D341Med (cell line): ENCODE data around the gene POGLUT3.

Experiments
- DNase-seq: peaks from one replicate; pipeline ENCODE4 v3.0.0; 2012; ENCODE audit warnings: low spot score

Gene POGLUT3

GRCh38 chr11:108500169-108500568 is 2.0 kb upstream of the POGLUT3 start:
- DNase-seq: no peak

- DNase-seq: no peak
These were observed 728 bp upstream of the POGLUT3 start for GRCh38 chr11:108498816-108499408.

GRCh38 chr11:108497317-108498045 is 703 bp downstream of the POGLUT3 start:
- peak; percentile 81 for DNase-seq

GRCh38 chr11:108496643-108497256 is 1.4 kb downstream of the POGLUT3 start:
- DNase-seq: no peak

DNA sequence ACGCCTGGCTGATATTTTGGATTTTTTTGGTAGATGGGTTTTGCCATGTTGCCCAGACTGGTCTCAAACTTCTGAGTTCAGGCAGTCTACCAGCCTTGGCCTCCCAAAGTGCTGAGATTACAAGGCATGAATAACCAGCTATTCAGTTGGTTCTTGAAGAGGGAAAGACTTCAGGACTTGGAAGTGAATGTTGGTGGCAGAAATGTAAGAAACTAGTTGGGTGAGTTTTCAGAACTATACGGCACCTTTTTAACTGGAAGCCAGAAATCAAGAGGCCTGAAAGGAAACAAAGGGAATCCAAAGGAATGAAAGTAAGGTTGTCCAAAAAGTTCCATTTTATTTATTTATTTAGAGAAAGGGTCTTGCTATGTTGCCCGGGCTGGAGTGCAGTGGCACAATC is 2.9 kb downstream of the POGLUT3 start:
- no peak for DNase-seq

GRCh38 chr11:108494182-108494581 is 4.0 kb downstream of the POGLUT3 start:
- no peak for DNase-seq

DNA sequence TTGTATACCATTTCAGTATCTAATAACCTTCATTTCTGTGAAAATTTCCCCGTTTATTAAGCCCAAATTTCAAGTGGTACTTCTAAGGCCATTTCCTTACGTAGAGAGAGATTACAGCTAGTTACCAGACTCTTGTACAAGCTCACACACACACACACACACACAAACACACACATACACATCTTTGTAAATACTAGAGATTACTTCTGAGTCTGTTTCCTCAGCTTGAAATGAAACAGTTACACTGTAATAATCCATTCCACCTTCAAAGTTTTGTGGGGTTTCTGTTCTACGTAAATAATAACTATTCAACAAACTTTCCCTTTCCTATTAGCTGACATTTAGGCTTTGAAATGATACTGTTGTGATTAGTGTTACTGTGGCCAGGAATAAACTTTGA is 6.2 kb downstream of the POGLUT3 start:
- DNase-seq: no peak

- DNase-seq: no peak
These were observed 11.4 kb downstream of the POGLUT3 start for GRCh38 chr11:108486828-108487227.

GRCh38 chr11:108486331-108486730 is 11.9 kb downstream of the POGLUT3 start:
- DNase-seq: no peak

DNA sequence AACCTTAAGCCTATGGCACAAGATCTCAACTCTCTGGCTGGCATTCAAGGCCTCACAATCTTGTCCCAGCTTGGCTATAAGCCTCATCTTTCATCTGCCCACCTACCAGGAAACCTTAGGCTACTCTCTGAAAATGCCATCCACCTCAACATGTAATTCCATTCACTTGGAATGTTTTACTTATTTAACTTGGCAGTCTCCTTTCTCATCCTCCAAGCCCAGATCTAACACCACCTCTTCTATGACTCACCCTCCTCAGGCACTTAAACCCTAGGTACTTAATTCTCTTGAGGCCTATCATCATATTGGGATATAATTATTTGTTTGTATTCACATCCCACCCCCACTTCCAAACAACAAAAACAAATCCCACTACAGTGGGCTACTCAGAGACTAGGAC is 15.0 kb downstream of the POGLUT3 start:
- no peak for DNase-seq

GRCh38 chr11:108474664-108475463 is 23.3 kb downstream of the POGLUT3 start:
- no peak for DNase-seq

DNA sequence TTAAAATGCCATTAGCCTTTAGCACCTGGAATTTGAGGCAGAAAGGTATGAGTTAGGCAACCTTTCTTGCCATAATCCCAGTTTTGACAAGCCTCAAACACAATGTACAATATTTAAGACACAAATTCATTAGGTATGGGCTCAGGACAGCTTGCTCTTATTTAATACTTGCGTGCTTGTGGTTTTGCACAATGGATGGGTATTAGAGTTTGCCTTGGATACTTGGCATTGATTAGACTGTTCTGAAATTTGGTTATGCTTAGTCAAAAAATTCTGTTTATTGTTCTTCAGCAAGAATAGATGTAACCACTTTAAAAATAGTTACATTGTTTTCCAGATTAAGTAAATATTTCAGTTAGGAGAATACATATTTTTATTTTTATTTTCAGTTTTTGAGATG is 25.5 kb downstream of the POGLUT3 start:
- DNase-seq: no peak

- no peak for DNase-seq
These were observed 29.7 kb downstream of the POGLUT3 start for GRCh38 chr11:108468478-108468864.

- peak; percentile 94 for DNase-seq
These were observed 30.9 kb downstream of the POGLUT3 start, which contains the start of gene C11orf65 for GRCh38 chr11:108467091-108467823. Gene C11orf65, minus strand, starts transcription at chr11:108467529. Its CDS starts 5,970 bp downstream, at chr11:108461559.

DNA sequence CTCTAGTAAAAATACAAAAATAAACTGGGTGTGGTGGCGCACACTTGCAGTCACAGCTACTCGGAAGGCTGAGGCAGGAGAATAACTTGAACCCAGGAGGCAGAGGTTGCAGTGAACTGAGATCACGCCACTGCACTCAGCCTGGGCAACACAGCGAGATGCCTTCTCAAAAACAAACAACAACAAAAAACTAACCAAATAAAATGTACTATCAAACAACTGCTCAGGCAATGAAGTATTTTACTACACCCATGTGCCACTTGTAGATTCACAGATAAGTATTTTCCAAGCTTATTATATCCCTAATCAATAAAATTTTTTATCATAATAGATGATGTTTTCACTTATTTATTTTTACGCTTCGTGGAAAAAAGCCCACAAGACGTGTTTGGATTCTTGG is 31.8 kb downstream of the POGLUT3 start:
- no peak for DNase-seq

- no peak for DNase-seq
These were observed 44.9 kb downstream of the POGLUT3 start for GRCh38 chr11:108453207-108453835.
